Esophagus muscularis mucosa (tissue), 4 donors: ENCODE measurements around the gene DMD. TPM values are rescaled to one million over a fixed set of nuclear protein-coding genes. Genes with fewer than 3 reads are reported as not detected.

Source experiments
- DNase-seq: peaks from one replicate; pipeline ENCODE4 v3.0.0-alpha.2; 2017; ENCODE audit errors: extremely low spot score
- H3K27ac ChIP-seq, 4 donors: fragments of 200-600 bp; sonication (generic); replicated peaks in 1 of 4; 1 replicate in 3 of 4; 2 replicates in 1 of 4; pipeline ENCODE4 v1.5.1; 2016 to 2019; ENCODE audit warnings: mild to moderate bottlenecking in 1 of 4
- H3K27me3 ChIP-seq, 4 donors: fragments of 200-600 bp; sonication (generic); one replicate each; pipeline versions ENCODE4 v1.5.1 to v1.6.0; 2016 to 2019
- H3K36me3 ChIP-seq, 4 donors: fragments of 200-600 bp; sonication (generic); one replicate each; pipeline ENCODE4 v1.5.1; 2016 to 2019
- H3K4me1 ChIP-seq, 4 donors: fragments of 200-600 bp; sonication (generic); one replicate each; pipeline ENCODE4 v1.5.1; 2016 to 2019
- H3K4me3 ChIP-seq, 4 donors: fragments of 200-600 bp; sonication (generic); 1 replicate in 2 of 4; 2 replicates in 2 of 4; pipeline ENCODE4 v1.5.1; 2016 to 2019; ENCODE audit warnings: mild to moderate bottlenecking in 4 of 4, moderate library complexity in 1 of 4
- H3K9me3 ChIP-seq, 4 donors: fragments of 200-600 bp; sonication (generic); 1 replicate in 3 of 4; 2 replicates in 1 of 4; pipeline ENCODE4 v1.5.1; 2016 to 2019
- CTCF ChIP-seq, 3 experiments: fragments of 200-600 bp in 2 of 3; fragments of 450-650 bp in 1 of 3; sonication (generic) in 2 of 3; IDR thresholded peaks; one replicate each; pipeline ENCODE4 v1.5.1; 2017 to 2019; ENCODE audit warnings: antibody characterized with exemption in 3 of 3, mild to moderate bottlenecking in 2 of 3, moderate library complexity in 1 of 3
- EP300 ChIP-seq: sonication (generic); formaldehyde crosslinking; IDR thresholded peaks from one replicate; pipeline ENCODE4 v1.6.1; 2017; ENCODE audit warnings: antibody characterized with exemption
- POLR2A ChIP-seq: fragments of 450-650 bp; IDR thresholded peaks from one replicate; pipeline ENCODE4 v1.6.1; 2017; ENCODE audit warnings: antibody characterized with exemption, moderate library complexity, mild to moderate bottlenecking, low read depth
- POLR2AphosphoS5 ChIP-seq, 2 donors: sonication (generic); formaldehyde crosslinking; IDR thresholded peaks; one replicate each; pipeline ENCODE4 v1.6.1; 2017; ENCODE audit warnings: antibody characterized with exemption in 2 of 2
- WGBS: methylation state at CpG from one replicate; pipeline ENCODE4 v1.1.5; 2018; 5-methylcytosine and 5-hydroxymethylcytosine counted together
- intact Hi-C: fragments of 100-400 bp; cut with DNase I; formaldehyde crosslinking; loops from one replicate; pipeline ENCODE4 v1.15.1; 2023
- total RNA-seq, 4 donors: library from RNA; depleted of rRNA; stranded (reverse); fragments of >200 nt; gene quantifications; one replicate each; pipeline versions ENCODE4 v1.1.0 to v1.2.1, GENCODE V29; 2016

Gene DMD
- total RNA-seq, 4 donors from 2014 or later: 127 to 210 (median 188) TPM

DNA sequence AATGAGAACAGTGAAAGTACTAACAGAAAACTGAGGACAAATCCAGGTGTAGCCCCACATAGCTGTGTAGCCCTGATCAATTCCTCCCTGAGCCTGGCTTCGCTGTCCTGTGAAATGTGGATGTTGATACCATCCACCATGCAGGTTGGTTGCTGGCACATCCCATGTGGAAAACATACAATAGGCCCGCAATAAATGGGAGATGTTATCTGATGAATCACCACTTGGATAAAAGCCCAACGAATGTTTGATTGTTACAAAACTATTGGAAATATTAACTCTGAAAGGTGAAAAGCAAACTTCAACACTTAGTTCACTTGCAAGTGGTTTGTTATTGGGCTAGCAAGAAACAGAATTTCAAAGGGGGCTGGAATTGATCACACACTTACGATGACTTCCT lies 1953.2 kb downstream of the DMD start:
- H3K4me1 ChIP-seq: no peaks in the 10 kb centered on the region
- 75% methylated on average over 4 of the region's 4 CpGs for WGBS
- H3K36me3 ChIP-seq: no peaks in the 10 kb centered on the region
- no peak overlapping the region for H3K4me3 ChIP-seq
- no peak for DNase-seq
- TF ChIP-seq EP300 (no peak), POLR2A (no peak), CTCF (IDR thresholded peaks at IDR 0.05) (no peak), POLR2AphosphoS5 (IDR thresholded peaks at IDR 0.05) (no peak)
- H3K9me3 ChIP-seq: no peaks in the 10 kb centered on the region
- intact Hi-C loops: no loop called here
- H3K27ac ChIP-seq: no peak overlapping the region
- no peaks in the 10 kb centered on the region for H3K27me3 ChIP-seq

GRCh38 chrX:31255310-31256033 lies 1955.9 kb downstream of the DMD start:
- DNase-seq: no peak
- H3K4me1 ChIP-seq: no peaks in the 10 kb centered on the region
- no peaks in the 10 kb centered on the region for H3K36me3 ChIP-seq
- 76% methylated on average over 9 of the region's 9 CpGs for WGBS
- intact Hi-C loops: no loop called here
- TF ChIP-seq POLR2A: no peak
- TF ChIP-seq POLR2AphosphoS5 (IDR thresholded peaks at IDR 0.05): no peak
- TF ChIP-seq CTCF (IDR thresholded peaks at IDR 0.05): no peak
- no peak for TF ChIP-seq EP300
- H3K27me3 ChIP-seq: no peaks in the 10 kb centered on the region
- H3K4me3 ChIP-seq: no peak overlapping the region
- no peaks in the 10 kb centered on the region for H3K9me3 ChIP-seq
- no peak overlapping the region for H3K27ac ChIP-seq

GRCh38 chrX:31252133-31252532 lies 1959.2 kb downstream of the DMD start:
- no peaks in the 10 kb centered on the region for H3K9me3 ChIP-seq
- intact Hi-C loops: no loop called here
- WGBS: 62% methylated on average over 3 of the region's 3 CpGs
- H3K4me3 ChIP-seq: no peak overlapping the region
- TF ChIP-seq CTCF (IDR thresholded peaks at IDR 0.05) (no peak), POLR2A (no peak), POLR2AphosphoS5 (IDR thresholded peaks at IDR 0.05) (no peak), EP300 (no peak)
- H3K27me3 ChIP-seq: no peaks in the 10 kb centered on the region
- H3K36me3 ChIP-seq: no peaks in the 10 kb centered on the region
- DNase-seq: no peak
- no peak overlapping the region for H3K27ac ChIP-seq
- H3K4me1 ChIP-seq: no peaks in the 10 kb centered on the region

- no peak for TF ChIP-seq POLR2A
- no peak for TF ChIP-seq EP300
- no peak for TF ChIP-seq POLR2AphosphoS5 (IDR thresholded peaks at IDR 0.05)
- no peak for TF ChIP-seq CTCF (IDR thresholded peaks at IDR 0.05)
- H3K27me3 ChIP-seq: no peaks in the 10 kb centered on the region
- H3K36me3 ChIP-seq: no peaks in the 10 kb centered on the region
- no peaks in the 10 kb centered on the region for H3K9me3 ChIP-seq
- H3K4me3 ChIP-seq: no peak overlapping the region
- no peak for DNase-seq
- H3K27ac ChIP-seq: no peak overlapping the region
- intact Hi-C loops: no loop called here
- H3K4me1 ChIP-seq: no peaks in the 10 kb centered on the region
- 69% methylated on average over 4 of the region's 4 CpGs for WGBS
Observed at GRCh38 chrX:31251336-31251735, 1960.0 kb downstream of the DMD start.

GRCh38 chrX:31245714-31246113 lies 1965.6 kb downstream of the DMD start:
- no peaks in the 10 kb centered on the region for H3K4me1 ChIP-seq
- no peaks in the 10 kb centered on the region for H3K27me3 ChIP-seq
- no peaks in the 10 kb centered on the region for H3K36me3 ChIP-seq
- H3K9me3 ChIP-seq: no peaks in the 10 kb centered on the region
- intact Hi-C loops: no loop called here
- DNase-seq: no peak
- H3K27ac ChIP-seq: no peak overlapping the region
- no peak overlapping the region for H3K4me3 ChIP-seq
- TF ChIP-seq POLR2A (no peak), EP300 (no peak), CTCF (IDR thresholded peaks at IDR 0.05) (no peak), POLR2AphosphoS5 (IDR thresholded peaks at IDR 0.05) (no peak)
- 69% methylated on average over 4 of the region's 4 CpGs for WGBS
